Lung (tissue), 12 donors: Measurements from ENCODE around the gene VBP1. TPM values are rescaled to one million over a fixed set of nuclear protein-coding genes. Genes with fewer than 3 reads are reported as not detected.

Source experiments
- ATAC-seq: fragments of 200-7000 bp; cut with Tn5 transposase; one replicate; pipeline ENCODE4 v1.9.1; 2020; ENCODE audit warnings: moderate number of reproducible peaks; ENCODE audit not compliant: insufficient read depth, low FRiP score
- DNase-seq, 3 donors: peaks; one replicate each; pipeline ENCODE4 v3.0.0-alpha.2; 2013 to 2017
- H3K27ac ChIP-seq, 2 donors: one replicate each; pipeline ENCODE4 v1.5.1; 2013; ENCODE audit warnings: mild to moderate bottlenecking in 2 of 2, moderate library complexity in 2 of 2, control low read depth in 1 of 2, inconsistent platforms in 1 of 2, low read depth in 1 of 2, low read length in 1 of 2
- H3K27me3 ChIP-seq, 3 donors: one replicate each; pipeline ENCODE4 v1.5.1; 2013; ENCODE audit warnings: low read length in 2 of 3; ENCODE audit not compliant: control insufficient read depth in 3 of 3, insufficient read depth in 3 of 3
- H3K36me3 ChIP-seq, 4 donors: one replicate each; pipeline ENCODE4 v1.5.1; 2013; ENCODE audit warnings: low read length in 4 of 4, mild to moderate bottlenecking in 1 of 4, moderate library complexity in 1 of 4; ENCODE audit not compliant: control insufficient read depth in 4 of 4, insufficient read depth in 4 of 4
- H3K4me1 ChIP-seq, 5 donors: one replicate each; pipeline ENCODE4 v1.5.1; 2013; ENCODE audit warnings: low read length in 5 of 5, mild to moderate bottlenecking in 2 of 5, moderate library complexity in 1 of 5; ENCODE audit not compliant: control insufficient read depth in 5 of 5, insufficient read depth in 5 of 5
- H3K4me3 ChIP-seq: one replicate; pipeline ENCODE4 v1.5.1; 2013; ENCODE audit warnings: mild to moderate bottlenecking, control low read depth, moderate library complexity
- H3K9ac ChIP-seq, 2 donors: one replicate each; pipeline ENCODE4 v1.5.1; 2013; ENCODE audit warnings: low read length in 2 of 2, control low read depth in 1 of 2; ENCODE audit not compliant: insufficient read depth in 1 of 2
- H3K9me3 ChIP-seq, 4 donors: one replicate each; pipeline ENCODE4 v1.5.1; 2013; ENCODE audit warnings: low read length in 3 of 4, mild to moderate bottlenecking in 1 of 4, moderate library complexity in 1 of 4; ENCODE audit not compliant: control insufficient read depth in 4 of 4, insufficient read depth in 3 of 4
- WGBS, 2 donors: extraction: QIAGEN DNeasy Blood & Tissue Kit; methylation state at CpG; one replicate each; pipeline ENCODE4 v1.1.7; 2013; 5-methylcytosine and 5-hydroxymethylcytosine counted together
- polyA plus RNA-seq, 2 donors: library from polyadenylated mRNA; stranded (reverse); fragments of 200-250 nt; gene quantifications; one replicate each; pipeline ENCODE4 v1.2.1, GENCODE V29; 2013
- total RNA-seq, 2 donors: library from RNA; depleted of rRNA in 1 of 2; stranded (reverse); fragments of >200 nt in 1 of 2; gene quantifications; one replicate each; pipeline ENCODE4 v1.2.1, GENCODE V29; 2014 to 2021
- TF ChIP-seq, protein P1 (sequence below): IDR thresholded peaks from 2 replicates; pipeline ENCODE4 v1.5.1; 2012; ENCODE audit warnings: mild to moderate bottlenecking; ENCODE audit errors: control extremely low read depth, extremely low read depth
- donor health status: control.
- donor health status: control.
- donor health status: Bipolar disorder and iron deficiency.
- donor health status: healthy.
- donor health status: DM: yes; HTN: yes; CAD: no.

Gene VBP1
- total and polyA plus RNA-seq, 4 donors, result 21.7 to 50.7 (median 34.5) TPM

DNA sequence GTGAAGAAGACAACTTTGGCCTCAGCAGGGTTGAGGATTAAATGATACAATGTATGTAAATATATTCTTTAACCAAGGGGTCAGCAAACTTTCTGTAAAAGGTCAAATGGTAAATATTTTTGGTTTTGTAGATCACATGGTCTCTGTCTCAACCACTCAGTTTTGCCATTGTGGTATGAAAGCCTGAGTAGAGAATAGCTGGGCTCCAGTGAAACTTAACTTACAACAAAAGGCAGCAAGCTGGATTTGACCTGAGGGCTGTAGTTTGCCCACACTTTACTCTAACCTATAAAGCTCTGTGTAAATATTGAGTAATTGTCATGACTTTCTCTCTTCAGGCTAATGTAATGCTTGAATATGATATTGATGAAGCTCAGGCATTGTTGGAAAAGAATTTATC, 19.6 kb downstream of the VBP1 start:
- ATAC-seq, result no peak
- Histone ChIP-seq H3K9me3 (no peaks in the 10 kb centered on the region), H3K4me1 (no peaks in the 10 kb centered on the region), H3K27me3 (no peaks in the 10 kb centered on the region), H3K36me3 (peaks cover 0 to 19% (median 7%) of the 10 kb centered on the region in 4 donors), H3K9ac (no peak overlapping the region), H3K4me3 (no peak overlapping the region), H3K27ac (no peak overlapping the region)
- DNase-seq, result no peak
- TF ChIP-seq, protein P1, sequence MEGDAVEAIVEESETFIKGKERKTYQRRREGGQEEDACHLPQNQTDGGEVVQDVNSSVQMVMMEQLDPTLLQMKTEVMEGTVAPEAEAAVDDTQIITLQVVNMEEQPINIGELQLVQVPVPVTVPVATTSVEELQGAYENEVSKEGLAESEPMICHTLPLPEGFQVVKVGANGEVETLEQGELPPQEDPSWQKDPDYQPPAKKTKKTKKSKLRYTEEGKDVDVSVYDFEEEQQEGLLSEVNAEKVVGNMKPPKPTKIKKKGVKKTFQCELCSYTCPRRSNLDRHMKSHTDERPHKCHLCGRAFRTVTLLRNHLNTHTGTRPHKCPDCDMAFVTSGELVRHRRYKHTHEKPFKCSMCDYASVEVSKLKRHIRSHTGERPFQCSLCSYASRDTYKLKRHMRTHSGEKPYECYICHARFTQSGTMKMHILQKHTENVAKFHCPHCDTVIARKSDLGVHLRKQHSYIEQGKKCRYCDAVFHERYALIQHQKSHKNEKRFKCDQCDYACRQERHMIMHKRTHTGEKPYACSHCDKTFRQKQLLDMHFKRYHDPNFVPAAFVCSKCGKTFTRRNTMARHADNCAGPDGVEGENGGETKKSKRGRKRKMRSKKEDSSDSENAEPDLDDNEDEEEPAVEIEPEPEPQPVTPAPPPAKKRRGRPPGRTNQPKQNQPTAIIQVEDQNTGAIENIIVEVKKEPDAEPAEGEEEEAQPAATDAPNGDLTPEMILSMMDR, result no peak

DNA sequence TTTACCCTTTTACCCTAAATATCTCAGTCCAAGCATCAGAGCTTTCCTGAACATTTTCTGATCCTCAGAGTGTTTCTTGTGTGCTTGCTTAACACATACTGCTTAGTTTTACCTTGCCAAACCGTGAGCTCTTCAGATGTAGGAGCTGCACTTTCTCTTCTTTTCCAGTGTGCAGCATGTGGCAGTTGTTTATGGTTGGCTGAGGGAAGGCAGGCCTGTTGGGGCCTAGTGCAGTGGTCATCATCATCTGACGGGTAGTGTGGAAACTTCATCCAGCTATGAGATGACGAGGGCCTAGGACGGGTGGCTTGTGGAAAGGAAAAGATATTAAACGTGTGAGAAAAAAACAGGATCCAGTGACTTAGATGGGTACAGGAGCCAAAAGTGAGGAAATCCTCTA, 21.5 kb downstream of the VBP1 start:
- no peak for ATAC-seq
- no peak overlapping the region for H3K9ac ChIP-seq
- WGBS, 2 donors, result 79 to 91% methylated on average over 5 of the region's 5 CpGs
- DNase-seq, result no peak
- H3K4me1 ChIP-seq, result no peaks in the 10 kb centered on the region
- peaks cover 0 to 11% (median 5%) of the 10 kb centered on the region in 4 donors for H3K36me3 ChIP-seq
- no peak overlapping the region for H3K4me3 ChIP-seq
- H3K27ac ChIP-seq, result no peak overlapping the region
- TF ChIP-seq, protein P1, result no peak
- no peaks in the 10 kb centered on the region for H3K9me3 ChIP-seq
- no peaks in the 10 kb centered on the region for H3K27me3 ChIP-seq

DNA sequence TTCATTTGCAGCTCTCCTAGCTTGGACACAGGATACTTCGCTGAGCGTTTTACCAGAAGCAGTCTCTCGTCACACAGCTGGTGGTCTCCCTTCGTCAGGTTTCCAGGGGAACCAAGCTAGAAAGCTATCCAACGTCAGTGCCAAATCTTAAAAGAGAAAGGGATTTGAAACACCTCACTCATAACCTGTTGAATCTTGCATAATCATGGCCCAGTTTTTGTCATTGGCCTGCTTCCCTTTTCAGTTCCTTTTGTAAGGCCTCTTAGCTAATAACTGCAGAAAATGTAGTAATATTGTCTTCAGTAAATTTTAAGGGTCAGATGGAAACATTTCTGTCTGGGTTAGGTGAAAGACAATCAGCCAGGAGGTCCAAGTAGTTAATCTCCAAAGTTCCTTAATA, 26.0 kb downstream of the VBP1 start:
- no peak overlapping the region for H3K27ac ChIP-seq

More for the DNA sequence above, 26.0 kb downstream of the VBP1 start:
- no peak overlapping the region for H3K4me3 ChIP-seq
- TF ChIP-seq, protein P1, result no peak
- H3K36me3 ChIP-seq, result peaks cover 0 to 5% (median 4%) of the 10 kb centered on the region in 4 donors
- no peak for ATAC-seq
- peaks cover 0 to 4% (median 0%) of the 10 kb centered on the region in 4 donors for H3K9me3 ChIP-seq
- no peak for DNase-seq
- WGBS, 2 donors, result 35 to 58% methylated on average over 5 of the region's 5 CpGs
- H3K27me3 ChIP-seq, result no peaks in the 10 kb centered on the region
- H3K4me1 ChIP-seq, result no peaks in the 10 kb centered on the region
- H3K9ac ChIP-seq, result no peak overlapping the region
